AG10803 (cell line): ENCODE results near the gene SERPINA5.

Source experiments
- DNase-seq: peaks from one replicate; pipeline ENCODE4 v3.0.0; 2010; ENCODE audit warnings: low read depth
- H3K4me3 ChIP-seq: 2 replicates; pipeline ENCODE4 v1.5.1; 2011; ENCODE audit warnings: mild to moderate bottlenecking, low read length, control low read depth
- CTCF ChIP-seq: conservative IDR thresholded peaks from 2 replicates; pipeline ENCODE4 v1.5.1; 2011; ENCODE audit warnings: mild to moderate bottlenecking, low read length, control low read depth, inconsistent platforms

SERPINA5 gene

GRCh38 chr14:94581127-94581999 lies at the start of gene SERPINA5:
Gene SERPINA5, plus strand, starts transcription at chr14:94581426. Its CDS starts 5,937 bp downstream, at chr14:94587363.
- H3K4me3 ChIP-seq = no peak within 1 kb of the TSS
- TF ChIP-seq CTCF = no peak
- peak; percentile 24 for DNase-seq

GRCh38 chr14:94532447-94532846 lies 48.8 kb upstream of the SERPINA5 start:
- no peak for TF ChIP-seq CTCF
- DNase-seq = peak; percentile 10

GRCh38 chr14:94535506-94535905 lies 45.7 kb upstream of the SERPINA5 start:
- TF ChIP-seq CTCF = no peak
- H3K4me3 ChIP-seq = no peak overlapping the region
- DNase-seq = no peak

More at GRCh38 chr14:94532447-94532846, 48.8 kb upstream of the SERPINA5 start:
- no peak overlapping the region for H3K4me3 ChIP-seq

GRCh38 chr14:94536836-94537235 lies 44.4 kb upstream of the SERPINA5 start:
- TF ChIP-seq CTCF = peak; percentile 14; the same call in 1 of the 2 replicates
- DNase-seq = no peak

GRCh38 chr14:94538070-94538740 lies 43.0 kb upstream of the SERPINA5 start:
- no peak for TF ChIP-seq CTCF
- no peak for DNase-seq

More at GRCh38 chr14:94536836-94537235, 44.4 kb upstream of the SERPINA5 start:
- H3K4me3 ChIP-seq = no peak overlapping the region

GRCh38 chr14:94539181-94539580 lies 42.0 kb upstream of the SERPINA5 start:
- H3K4me3 ChIP-seq = no peak overlapping the region
- no peak for TF ChIP-seq CTCF
- DNase-seq = no peak

More at GRCh38 chr14:94538070-94538740, 43.0 kb upstream of the SERPINA5 start:
- H3K4me3 ChIP-seq = no peak overlapping the region
